Karpas-422 (cell line): ENCODE measurements around the gene CCR7. TPM values are rescaled to one million over a fixed set of nuclear protein-coding genes. Genes with fewer than 3 reads are reported as not detected.

Experiments used
- DNase-seq: peaks from one replicate; pipeline ENCODE4 v3.0.0-alpha.2; 2015
- H2AFZ ChIP-seq: fragments of 200-600 bp; sonication (generic); 2 replicates; pipeline ENCODE4 v1.6.1; 2014; ENCODE audit warnings: antibody characterized with exemption, low read length, mixed read lengths
- H3K27ac ChIP-seq: fragments of 200-600 bp; sonication (generic); 2 replicates; pipeline ENCODE4 v1.5.1; 2014; ENCODE audit warnings: mild to moderate bottlenecking, low read length, moderate library complexity
- H3K27me3 ChIP-seq: fragments of 200-600 bp; sonication (generic); 2 replicates; pipeline ENCODE4 v1.6.1; 2014; ENCODE audit warnings: low read length, mixed read lengths
- H3K36me3 ChIP-seq: fragments of 200-600 bp; sonication (generic); 2 replicates; pipeline ENCODE4 v1.6.1; 2014; ENCODE audit warnings: low read length, mixed read lengths; ENCODE audit not compliant: insufficient read depth
- H3K4me1 ChIP-seq: fragments of 200-600 bp; sonication (generic); 2 replicates; pipeline ENCODE4 v1.6.1; 2014; ENCODE audit warnings: mild to moderate bottlenecking, low read length, mixed read lengths
- H3K4me2 ChIP-seq: fragments of 200-600 bp; sonication (generic); 2 replicates; pipeline ENCODE4 v1.6.1; 2014; ENCODE audit warnings: low read length, low read depth, mild to moderate bottlenecking; ENCODE audit not compliant: poor library complexity, severe bottlenecking
- H3K4me3 ChIP-seq: fragments of 200-600 bp; sonication (generic); 2 replicates; pipeline ENCODE4 v1.5.1; 2014; ENCODE audit warnings: mild to moderate bottlenecking, antibody characterized with exemption, low read length, mixed read lengths
- H3K79me2 ChIP-seq: fragments of 200-600 bp; sonication (generic); 2 replicates; pipeline ENCODE4 v1.6.1; 2014; ENCODE audit warnings: mild to moderate bottlenecking, low read length, mixed read lengths
- H3K9ac ChIP-seq: fragments of 200-600 bp; sonication (generic); 2 replicates; pipeline ENCODE4 v1.6.0; 2014; ENCODE audit warnings: low read length
- H3K9me2 ChIP-seq: fragments of 200-600 bp; sonication (generic), shearing (Covaris generic); replicated peaks from 2 replicates; pipeline ENCODE4 v1.6.0; 2014; ENCODE audit warnings: mild to moderate bottlenecking, low read length, moderate library complexity; ENCODE audit not compliant: insufficient read depth
- H3K9me3 ChIP-seq: fragments of 300-700, 200-600 bp; sonication (generic); 2 replicates; pipeline ENCODE4 v1.6.1; 2014; ENCODE audit warnings: low read length, mixed read lengths
- H4K20me1 ChIP-seq: fragments of 200-600 bp; sonication (generic); 2 replicates; pipeline ENCODE4 v1.6.1; 2014; ENCODE audit warnings: mild to moderate bottlenecking, antibody characterized with exemption, low read length, low read depth; ENCODE audit not compliant: insufficient read depth
- total RNA-seq: library from RNA; depleted of rRNA; stranded (reverse); fragments of >200 nt; shearing (Covaris generic); gene quantifications from 2 replicates; pipeline ENCODE4 v1.2.3, GENCODE V29; 2014; ENCODE audit warnings: low replicate concordance

CCR7 gene
- total RNA-seq, 1 experiment from 2014 or later, result not detected

GRCh38 chr17:40568074-40568836 is 3.0 kb upstream of the CCR7 start:
- peaks cover 6% of the 10 kb centered on the region; the same call in 1 of the 2 replicates for H3K27me3 ChIP-seq
- no peaks in the 10 kb centered on the region for H3K36me3 ChIP-seq
- H3K4me3 ChIP-seq, result no peak overlapping the region
- H4K20me1 ChIP-seq, result no peaks in the 10 kb centered on the region
- H3K27ac ChIP-seq, result no peak overlapping the region
- H3K79me2 ChIP-seq, result no peaks in the 10 kb centered on the region
- H3K9me2 ChIP-seq, result no peaks in the 10 kb centered on the region
- no peak overlapping the region for H3K4me2 ChIP-seq
- H3K4me1 ChIP-seq, result no peaks in the 10 kb centered on the region
- no peak overlapping the region for H2AFZ ChIP-seq
- DNase-seq, result no peak
- H3K9me3 ChIP-seq, result peaks cover 8% of the 10 kb centered on the region; the same call in 1 of the 2 replicates
- H3K9ac ChIP-seq, result no peak overlapping the region

GRCh38 chr17:40567377-40567776 is 2.1 kb upstream of the CCR7 start:
- no peaks in the 10 kb centered on the region for H3K36me3 ChIP-seq

GRCh38 chr17:40565769-40566409 is 617 bp upstream of the CCR7 start:
- no peaks in the 10 kb centered on the region for H3K9me2 ChIP-seq
- peaks cover 1% of the 10 kb centered on the region for H3K4me1 ChIP-seq
- no peaks in the 10 kb centered on the region for H3K79me2 ChIP-seq
- H2AFZ ChIP-seq, result no peak overlapping the region
- peaks cover 8% of the 10 kb centered on the region; the same call in 1 of the 2 replicates for H3K9me3 ChIP-seq
- no peak overlapping the region for H3K4me3 ChIP-seq
- H4K20me1 ChIP-seq, result no peaks in the 10 kb centered on the region
- no peak overlapping the region for H3K9ac ChIP-seq
- H3K36me3 ChIP-seq, result no peaks in the 10 kb centered on the region
- H3K4me2 ChIP-seq, result no peak overlapping the region
- no peak for DNase-seq
- H3K27me3 ChIP-seq, result peaks cover 6% of the 10 kb centered on the region; the same call in 1 of the 2 replicates
- no peak overlapping the region for H3K27ac ChIP-seq

More at GRCh38 chr17:40567377-40567776, 2.1 kb upstream of the CCR7 start:
- Histone ChIP-seq H3K27me3 (peaks cover 6% of the 10 kb centered on the region; the same call in 1 of the 2 replicates), H3K9me2 (no peaks in the 10 kb centered on the region), H3K27ac (no peak overlapping the region), H4K20me1 (no peaks in the 10 kb centered on the region), H3K4me1 (no peaks in the 10 kb centered on the region), H2AFZ (no peak overlapping the region), H3K79me2 (no peaks in the 10 kb centered on the region), H3K4me2 (no peak overlapping the region), H3K4me3 (no peak overlapping the region), H3K9me3 (peaks cover 8% of the 10 kb centered on the region; the same call in 1 of the 2 replicates), H3K9ac (no peak overlapping the region)
- DNase-seq, result no peak

GRCh38 chr17:40564195-40564882 is 933 bp downstream of the CCR7 start:
- H3K36me3 ChIP-seq, result no peaks in the 10 kb centered on the region
- no peak for DNase-seq
- H3K4me3 ChIP-seq, result no peak overlapping the region
- no peaks in the 10 kb centered on the region for H3K79me2 ChIP-seq
- no peaks in the 10 kb centered on the region for H3K9me2 ChIP-seq
- no peak overlapping the region for H3K9ac ChIP-seq
- no peak overlapping the region for H2AFZ ChIP-seq
- H3K4me1 ChIP-seq, result peaks cover 7% of the 10 kb centered on the region
- H3K4me2 ChIP-seq, result no peak overlapping the region
- H3K9me3 ChIP-seq, result peaks cover 8% of the 10 kb centered on the region; the same call in 1 of the 2 replicates
- peaks cover 6% of the 10 kb centered on the region; the same call in 1 of the 2 replicates for H3K27me3 ChIP-seq
- no peak overlapping the region for H3K27ac ChIP-seq
- H4K20me1 ChIP-seq, result no peaks in the 10 kb centered on the region

- H3K79me2 ChIP-seq, result no peaks in the 10 kb centered on the region
- H2AFZ ChIP-seq, result no peak overlapping the region
- H3K27ac ChIP-seq, result no peak overlapping the region
- peaks cover 8% of the 10 kb centered on the region; the same call in 1 of the 2 replicates for H3K9me3 ChIP-seq
- no peak for DNase-seq
- no peaks in the 10 kb centered on the region for H3K9me2 ChIP-seq
- H3K27me3 ChIP-seq, result peaks cover 6% of the 10 kb centered on the region; the same call in 1 of the 2 replicates
- H3K9ac ChIP-seq, result no peak overlapping the region
- no peaks in the 10 kb centered on the region for H4K20me1 ChIP-seq
- H3K4me1 ChIP-seq, result peaks cover 7% of the 10 kb centered on the region
- H3K36me3 ChIP-seq, result no peaks in the 10 kb centered on the region
- no peak overlapping the region for H3K4me2 ChIP-seq
- H3K4me3 ChIP-seq, result no peak overlapping the region
These were observed 1.8 kb downstream of the CCR7 start for GRCh38 chr17:40563220-40564052.

GRCh38 chr17:40562838-40563219 is 2.4 kb downstream of the CCR7 start:
- Histone ChIP-seq H3K9me3 (peaks cover 7% of the 10 kb centered on the region; the same call in 1 of the 2 replicates), H4K20me1 (no peaks in the 10 kb centered on the region), H3K4me1 (peaks cover 7% of the 10 kb centered on the region), H3K27me3 (peaks cover 6% of the 10 kb centered on the region; the same call in 1 of the 2 replicates), H3K9me2 (no peaks in the 10 kb centered on the region), H3K79me2 (no peaks in the 10 kb centered on the region), H3K36me3 (no peaks in the 10 kb centered on the region), H3K4me2 (no peak overlapping the region), H3K9ac (no peak overlapping the region), H3K4me3 (no peak overlapping the region), H3K27ac (no peak overlapping the region), H2AFZ (no peak overlapping the region)
- DNase-seq, result no peak

GRCh38 chr17:40561871-40562611 is 3.2 kb downstream of the CCR7 start:
- Histone ChIP-seq H3K9ac (no peak overlapping the region), H2AFZ (no peak overlapping the region), H3K4me2 (no peak overlapping the region), H4K20me1 (no peaks in the 10 kb centered on the region), H3K9me2 (no peaks in the 10 kb centered on the region), H3K27ac (no peak overlapping the region), H3K9me3 (no peaks in the 10 kb centered on the region), H3K4me1 (peaks cover 7% of the 10 kb centered on the region), H3K79me2 (no peaks in the 10 kb centered on the region), H3K36me3 (no peaks in the 10 kb centered on the region), H3K4me3 (no peak overlapping the region), H3K27me3 (no peaks in the 10 kb centered on the region; the same call in 1 of the 2 replicates)
- DNase-seq, result peak; percentile 60
